Psoas muscle (tissue), 8 donors: Measurements from ENCODE around the gene GNAZ. TPM values are rescaled to one million over a fixed set of nuclear protein-coding genes. Genes with fewer than 3 reads are reported as not detected.

ENCODE experiments used
- ATAC-seq, 4 donors: fragments of 200-7000 bp; cut with Tn5 transposase; one replicate each; pipeline ENCODE4 v1.9.1; 2020; ENCODE audit warnings: moderate library complexity in 3 of 4, mild to moderate bottlenecking in 2 of 4
- DNase-seq, 2 donors: peaks; one replicate each; pipeline ENCODE4 v3.0.0-alpha.2; 2020
- H3K27ac ChIP-seq: fragments of 200-600 bp; one replicate; pipeline ENCODE4 v1.8.0; 2022
- H3K27me3 ChIP-seq, 3 donors: fragments of 200-600 bp in 1 of 3; one replicate each; pipeline versions ENCODE4 v1.6.1 to v1.8.0; 2013 to 2022; ENCODE audit warnings: low read length in 2 of 3, mild to moderate bottlenecking in 2 of 3, moderate library complexity in 1 of 3; ENCODE audit not compliant: insufficient read depth in 3 of 3
- H3K36me3 ChIP-seq, 2 donors: fragments of 200-600 bp in 1 of 2; one replicate each; pipeline versions ENCODE4 v1.6.1 to v1.8.0; 2013 to 2022; ENCODE audit warnings: low read depth in 1 of 2, mild to moderate bottlenecking in 1 of 2, moderate library complexity in 1 of 2; ENCODE audit not compliant: insufficient read depth in 1 of 2
- H3K4me1 ChIP-seq: fragments of 200-600 bp; one replicate; pipeline ENCODE4 v1.8.0; 2022
- H3K4me3 ChIP-seq: fragments of 200-600 bp; one replicate; pipeline ENCODE4 v1.8.0; 2022; ENCODE audit warnings: mild to moderate bottlenecking
- H3K9me3 ChIP-seq: fragments of 200-600 bp; one replicate; pipeline ENCODE4 v1.8.0; 2022
- whole genome bisulfite sequencing, 3 donors: extraction: QIAGEN DNeasy Blood & Tissue Kit; methylation state at CpG; one replicate each; pipeline versions ENCODE4 v1.1.6 to v1.1.7; 2013; 5-methylcytosine and 5-hydroxymethylcytosine counted together
- intact Hi-C, 2 donors: fragments of 100-400 bp; cut with DNase I; formaldehyde crosslinking; loops; one replicate each; pipeline versions ENCODE4 v1.11.0 to v1.14.2; 2022
- polyA plus RNA-seq, 3 donors: library from polyadenylated mRNA; stranded (reverse); fragments of 200-250 nt; gene quantifications; one replicate each; pipeline ENCODE4 v1.2.3, GENCODE V29; 2013
- total RNA-seq, 4 donors: library from RNA; stranded (reverse); fragmentation: NEBNext Ultra II Directional in 2 of 4; extraction: Animal tissue kit (Norgen Biotek cat#: 25700) in 2 of 4; gene quantifications; one replicate each; pipeline versions ENCODE4 v1.2.1 to v1.2.4, GENCODE V29; 2021 to 2023
- TF ChIP-seq, protein P1 (sequence below): fragments of 200-600 bp; IDR thresholded peaks from one replicate; pipeline ENCODE4 v1.8.0; 2022; ENCODE audit warnings: antibody characterized with exemption
- donor health status: healthy with polysubstance abuse.
- donor health status: DM: no; HTN: no; CAD: no; lungs with moderate emphysema.
- donor health status: Bipolar disorder and iron deficiency.
- donor health status: healthy.
- donor health status: DM: yes; HTN: yes; CAD: no.
- donor health status: DM: no; HTN: no; CAD: no.
- donor health status: DM: no; HTN: no; CAD: no.
- donor health status: DM: yes; HTN: yes; CAD: no.

GNAZ gene
- total and polyA plus RNA-seq, 7 donors, result 0.99 to 3.9 (median 1.7) TPM

DNA sequence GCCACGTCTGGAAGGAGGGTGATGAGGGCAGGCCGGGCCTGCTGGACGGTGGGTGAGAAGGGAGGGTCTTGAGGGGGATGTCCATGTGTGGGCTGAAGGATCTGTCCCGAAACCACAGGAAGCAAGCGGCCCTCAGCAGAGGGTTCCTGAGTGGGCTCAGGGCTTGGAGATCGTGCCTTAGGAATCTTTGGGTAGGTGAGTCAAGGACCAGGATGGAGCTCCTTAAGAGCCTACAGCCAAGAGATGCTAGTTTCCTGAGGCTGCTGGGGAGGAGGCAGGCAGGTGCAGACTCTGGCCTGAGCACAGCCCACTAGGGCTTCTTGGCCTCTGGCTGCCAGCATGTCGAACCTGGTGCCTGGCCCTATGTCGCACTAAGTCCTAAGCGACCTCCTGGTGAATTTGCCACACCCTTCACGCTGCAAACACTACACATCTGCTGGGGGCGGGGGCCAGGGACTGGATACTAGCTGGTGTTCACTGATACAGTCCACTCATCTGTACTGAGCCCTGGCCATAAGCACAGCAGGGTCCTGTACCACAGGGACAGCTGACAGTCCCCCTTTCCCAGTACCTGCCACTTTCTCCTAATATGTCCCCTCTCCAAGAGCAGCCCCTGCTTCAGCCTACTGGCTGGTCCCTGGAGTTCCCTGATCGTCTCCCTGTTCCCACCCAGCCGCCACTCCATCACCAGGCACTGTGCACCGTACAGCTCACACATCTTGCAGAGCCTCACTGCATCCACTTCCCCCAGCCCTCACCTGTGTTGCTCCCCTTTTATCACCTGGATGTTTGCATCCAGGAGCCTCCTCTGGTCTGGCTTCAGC, 19.5 kb downstream of the GNAZ start:
- Histone ChIP-seq H3K9me3 (no peaks in the 10 kb centered on the region), H3K27me3 (no peaks in the 10 kb centered on the region), H3K36me3 (no peaks in the 10 kb centered on the region), H3K27ac (no peak overlapping the region), H3K4me3 (no peak overlapping the region), H3K4me1 (peaks cover 3% of the 10 kb centered on the region)
- ATAC-seq, result no peak
- no peak for DNase-seq
- 86 to 91% (median 87%) methylated on average over 14 of the region's 14 CpGs for WGBS, 3 donors
- TF ChIP-seq, protein P1, sequence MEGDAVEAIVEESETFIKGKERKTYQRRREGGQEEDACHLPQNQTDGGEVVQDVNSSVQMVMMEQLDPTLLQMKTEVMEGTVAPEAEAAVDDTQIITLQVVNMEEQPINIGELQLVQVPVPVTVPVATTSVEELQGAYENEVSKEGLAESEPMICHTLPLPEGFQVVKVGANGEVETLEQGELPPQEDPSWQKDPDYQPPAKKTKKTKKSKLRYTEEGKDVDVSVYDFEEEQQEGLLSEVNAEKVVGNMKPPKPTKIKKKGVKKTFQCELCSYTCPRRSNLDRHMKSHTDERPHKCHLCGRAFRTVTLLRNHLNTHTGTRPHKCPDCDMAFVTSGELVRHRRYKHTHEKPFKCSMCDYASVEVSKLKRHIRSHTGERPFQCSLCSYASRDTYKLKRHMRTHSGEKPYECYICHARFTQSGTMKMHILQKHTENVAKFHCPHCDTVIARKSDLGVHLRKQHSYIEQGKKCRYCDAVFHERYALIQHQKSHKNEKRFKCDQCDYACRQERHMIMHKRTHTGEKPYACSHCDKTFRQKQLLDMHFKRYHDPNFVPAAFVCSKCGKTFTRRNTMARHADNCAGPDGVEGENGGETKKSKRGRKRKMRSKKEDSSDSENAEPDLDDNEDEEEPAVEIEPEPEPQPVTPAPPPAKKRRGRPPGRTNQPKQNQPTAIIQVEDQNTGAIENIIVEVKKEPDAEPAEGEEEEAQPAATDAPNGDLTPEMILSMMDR, result no peak
- intact Hi-C loops, result no loop called here

DNA sequence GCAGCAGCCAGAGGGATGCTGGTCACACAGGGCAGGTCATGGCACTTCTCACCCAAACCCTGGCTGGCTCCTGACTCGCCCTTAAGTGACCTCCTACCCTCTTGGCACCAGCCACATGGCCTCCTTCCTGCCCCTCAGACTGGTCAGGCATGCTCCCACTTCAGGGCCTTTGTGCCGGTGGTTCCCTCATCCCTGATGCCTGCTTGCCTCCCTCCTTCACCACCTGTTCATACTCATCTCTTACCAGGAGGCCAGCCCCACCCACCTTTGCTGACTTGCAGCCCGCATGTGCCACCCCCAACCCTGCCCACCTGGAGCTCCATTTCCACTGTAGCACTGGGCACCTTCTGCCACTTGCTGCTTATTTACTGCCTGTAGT, 20.1 kb downstream of the GNAZ start:
- Histone ChIP-seq H3K27ac (no peak overlapping the region), H3K9me3 (no peaks in the 10 kb centered on the region), H3K27me3 (no peaks in the 10 kb centered on the region), H3K36me3 (no peaks in the 10 kb centered on the region), H3K4me1 (peaks cover 3% of the 10 kb centered on the region), H3K4me3 (no peak overlapping the region)
- intact Hi-C loops, result no loop called here
- TF ChIP-seq, protein P1, result no peak
- 50 to 74% (median 53%) methylated on average over 3 of the region's 3 CpGs for WGBS, 3 donors
- ATAC-seq, result no peak
- DNase-seq, result no peak

DNA sequence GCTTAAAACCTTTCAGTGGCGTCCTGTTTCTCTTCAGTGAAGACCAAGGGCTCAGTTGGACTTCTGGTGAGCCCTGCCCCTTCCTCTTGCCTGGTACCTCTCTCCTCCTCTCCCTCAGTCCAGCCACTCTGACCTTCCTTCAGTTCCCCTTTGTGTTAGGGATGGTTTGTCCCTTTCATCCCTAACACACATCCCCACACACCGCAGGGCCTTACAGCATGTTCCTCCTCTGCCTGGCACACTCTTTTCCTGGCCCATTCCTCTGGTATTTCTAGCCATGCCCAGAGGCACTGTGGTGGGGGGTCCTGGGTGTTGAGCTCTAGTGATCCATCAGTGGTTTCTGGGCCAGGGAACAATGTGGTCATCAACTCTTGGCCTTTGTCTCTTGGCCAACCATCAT, 21.4 kb downstream of the GNAZ start:
- Histone ChIP-seq H3K4me1 (peaks cover 3% of the 10 kb centered on the region), H3K9me3 (no peaks in the 10 kb centered on the region), H3K36me3 (no peaks in the 10 kb centered on the region), H3K27ac (no peak overlapping the region), H3K27me3 (no peaks in the 10 kb centered on the region), H3K4me3 (no peak overlapping the region)
- WGBS, 3 donors, result 88 to 96% (median 89%) methylated on average over 2 of the region's 2 CpGs
- intact Hi-C loops, result no loop called here
- no peak for ATAC-seq
- TF ChIP-seq, protein P1, result no peak
- no peak for DNase-seq

DNA sequence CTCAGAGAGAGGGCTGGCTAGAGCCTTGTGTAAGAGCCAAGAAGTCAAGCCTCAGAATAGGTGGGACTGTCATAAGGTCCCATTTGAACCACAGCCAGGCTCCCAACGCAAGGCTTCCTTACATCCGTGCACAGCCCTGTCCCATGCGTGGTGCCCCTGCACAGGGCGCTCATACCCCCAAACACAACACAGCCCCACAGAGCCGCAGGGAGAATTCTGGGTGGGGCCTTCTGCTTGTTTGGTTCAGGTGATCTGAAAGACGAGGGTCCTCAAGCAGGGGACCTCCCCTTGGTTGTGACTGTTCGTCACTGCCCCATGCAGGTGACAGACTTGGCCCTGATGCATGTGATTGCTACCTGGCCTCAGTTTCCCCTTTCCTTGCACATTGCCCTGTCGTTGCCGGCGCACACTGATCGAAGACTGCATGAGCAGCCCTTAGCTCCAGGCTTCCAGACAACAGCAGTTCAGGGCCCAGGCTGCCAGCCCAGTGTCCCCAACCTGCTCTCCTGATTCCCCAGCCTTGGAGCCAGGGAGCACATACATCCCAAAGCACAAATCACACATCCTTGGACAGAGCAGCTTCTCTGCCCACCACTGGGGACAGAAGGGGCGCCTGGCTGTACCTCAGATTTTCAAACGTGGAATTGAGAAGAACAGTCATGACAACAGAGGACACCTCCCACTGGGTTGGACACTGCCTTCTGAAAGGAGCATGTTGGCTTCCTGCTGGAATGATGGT, 22.1 kb downstream of the GNAZ start:
- Histone ChIP-seq H3K4me1 (peaks cover 3% of the 10 kb centered on the region), H3K36me3 (no peaks in the 10 kb centered on the region), H3K4me3 (no peak overlapping the region), H3K9me3 (no peaks in the 10 kb centered on the region), H3K27me3 (no peaks in the 10 kb centered on the region), H3K27ac (no peak overlapping the region)
- WGBS, 3 donors, result 91 to 93% (median 91%) methylated on average over 13 of the region's 13 CpGs
- DNase-seq (no peak), ATAC-seq (no peak)
- intact Hi-C loops, result no loop called here
- TF ChIP-seq, protein P1, result no peak
